NB4 (cell line): ENCODE measurements around the gene ANKS1B.

Experiments
- POLR2A ChIP-seq: IDR thresholded peaks from 2 replicates; pipeline ENCODE4 v1.6.1; 2011; ENCODE audit warnings: mild to moderate bottlenecking; ENCODE audit not compliant: insufficient read length; ENCODE audit errors: extremely low read depth
- TF ChIP-seq, protein P1 (sequence below): IDR thresholded peaks from one replicate; pipeline ENCODE4 v1.5.1; 2012; ENCODE audit warnings: low read depth, low read length
- TF ChIP-seq, protein P2 (sequence below): IDR thresholded peaks from 2 replicates; pipeline ENCODE4 v1.6.1; 2011; ENCODE audit warnings: low read depth, low read length

DNA sequence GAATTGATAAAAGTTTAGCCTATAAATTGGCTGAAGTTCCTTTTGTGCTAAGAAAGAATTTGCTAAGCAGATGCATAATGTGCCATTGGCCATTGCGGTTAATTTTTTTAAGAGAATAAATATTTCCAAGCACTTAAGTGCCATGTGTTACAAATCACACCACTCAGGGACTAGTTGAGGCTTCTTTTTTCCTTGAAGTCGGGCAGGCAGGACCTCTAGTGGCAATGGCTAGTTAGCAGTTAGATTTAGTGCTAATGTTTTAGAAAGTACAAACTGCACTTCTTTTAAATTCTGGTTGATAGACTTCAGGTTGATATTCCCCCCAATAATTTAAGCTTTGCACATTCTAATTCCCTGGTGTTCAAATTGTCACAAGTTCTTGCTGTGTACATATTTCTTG is 1045.4 kb downstream of the ANKS1B start:
- TF ChIP-seq POLR2A: no peak
- TF ChIP-seq, protein P1, sequence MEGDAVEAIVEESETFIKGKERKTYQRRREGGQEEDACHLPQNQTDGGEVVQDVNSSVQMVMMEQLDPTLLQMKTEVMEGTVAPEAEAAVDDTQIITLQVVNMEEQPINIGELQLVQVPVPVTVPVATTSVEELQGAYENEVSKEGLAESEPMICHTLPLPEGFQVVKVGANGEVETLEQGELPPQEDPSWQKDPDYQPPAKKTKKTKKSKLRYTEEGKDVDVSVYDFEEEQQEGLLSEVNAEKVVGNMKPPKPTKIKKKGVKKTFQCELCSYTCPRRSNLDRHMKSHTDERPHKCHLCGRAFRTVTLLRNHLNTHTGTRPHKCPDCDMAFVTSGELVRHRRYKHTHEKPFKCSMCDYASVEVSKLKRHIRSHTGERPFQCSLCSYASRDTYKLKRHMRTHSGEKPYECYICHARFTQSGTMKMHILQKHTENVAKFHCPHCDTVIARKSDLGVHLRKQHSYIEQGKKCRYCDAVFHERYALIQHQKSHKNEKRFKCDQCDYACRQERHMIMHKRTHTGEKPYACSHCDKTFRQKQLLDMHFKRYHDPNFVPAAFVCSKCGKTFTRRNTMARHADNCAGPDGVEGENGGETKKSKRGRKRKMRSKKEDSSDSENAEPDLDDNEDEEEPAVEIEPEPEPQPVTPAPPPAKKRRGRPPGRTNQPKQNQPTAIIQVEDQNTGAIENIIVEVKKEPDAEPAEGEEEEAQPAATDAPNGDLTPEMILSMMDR: peak; percentile 56
- TF ChIP-seq, protein P2, sequence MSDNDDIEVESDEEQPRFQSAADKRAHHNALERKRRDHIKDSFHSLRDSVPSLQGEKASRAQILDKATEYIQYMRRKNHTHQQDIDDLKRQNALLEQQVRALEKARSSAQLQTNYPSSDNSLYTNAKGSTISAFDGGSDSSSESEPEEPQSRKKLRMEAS: no peak
